Transverse colon (tissue), 4 donors: ENCODE data around the gene NMRK2. TPM values are rescaled to one million over a fixed set of nuclear protein-coding genes. Genes with fewer than 3 reads are reported as not detected.
"Not testable (repeated sequence)": the region's sequence is repeated elsewhere in the genome, so short reads cannot be mapped to it uniquely, and the experiment has no call there.

Experiments
- DNase-seq: peaks from one replicate; pipeline ENCODE4 v3.0.0-alpha.2; 2019
- H3K27ac ChIP-seq, 4 donors: fragments of 200-600 bp; sonication (generic); 2 replicates each; pipeline ENCODE4 v1.5.1; 2016 to 2018; ENCODE audit warnings: inconsistent platforms in 4 of 4
- H3K27me3 ChIP-seq: fragments of 200-600 bp; sonication (generic); 2 replicates; pipeline ENCODE4 v1.5.1; 2017; ENCODE audit warnings: inconsistent platforms
- H3K36me3 ChIP-seq, 4 donors: fragments of 200-600 bp; sonication (generic); 2 replicates each; pipeline ENCODE4 v1.5.1; 2017 to 2019; ENCODE audit warnings: inconsistent platforms in 4 of 4
- H3K4me1 ChIP-seq, 4 donors: fragments of 200-600 bp; sonication (generic); 2 replicates each; pipeline ENCODE4 v1.5.1; 2017 to 2020; ENCODE audit warnings: inconsistent platforms in 4 of 4
- H3K4me3 ChIP-seq, 4 donors: fragments of 200-600 bp; sonication (generic); 1 replicate in 1 of 4; 2 replicates in 3 of 4; pipeline versions ENCODE4 v1.5.1 to v1.6.1; 2017 to 2019; ENCODE audit warnings: inconsistent platforms in 4 of 4
- H3K9me3 ChIP-seq, 2 donors: fragments of 200-600 bp; sonication (generic); 2 replicates each; pipeline ENCODE4 v1.5.1; 2017 to 2019; ENCODE audit warnings: inconsistent platforms in 2 of 2
- CTCF ChIP-seq, 5 experiments: fragments of 200-600 bp in 3 of 5; fragments of 450-650 bp in 2 of 5; sonication (generic) in 3 of 5; IDR thresholded peaks; 1 replicate in 2 of 5; 2 replicates in 3 of 5; pipeline ENCODE4 v1.5.1; 2016 to 2017; ENCODE audit warnings: antibody characterized with exemption in 5 of 5, inconsistent platforms in 3 of 5, mild to moderate bottlenecking in 2 of 5, moderate library complexity in 1 of 5
- EP300 ChIP-seq: sonication (generic); formaldehyde crosslinking; IDR thresholded peaks from one replicate; pipeline ENCODE4 v1.6.1; 2017; ENCODE audit warnings: antibody characterized with exemption, low read depth
- POLR2A ChIP-seq: fragments of 450-650 bp; IDR thresholded peaks from one replicate; pipeline ENCODE4 v1.6.1; 2016; ENCODE audit warnings: antibody characterized with exemption, mild to moderate bottlenecking, moderate library complexity
- POLR2AphosphoS5 ChIP-seq, 3 donors: sonication (generic); formaldehyde crosslinking; IDR thresholded peaks; one replicate each; pipeline ENCODE4 v1.6.1; 2016; ENCODE audit warnings: antibody characterized with exemption in 3 of 3
- WGBS, 2 donors: methylation state at CpG; one replicate each; pipeline ENCODE4 v1.1.5; 2018; ENCODE audit warnings: low coverage in 1 of 2; 5-methylcytosine and 5-hydroxymethylcytosine counted together
- in situ Hi-C, 4 donors: fragments of 200-750 bp; cut with MboI; loops; one replicate each; pipeline versions ENCODE4 v1.15.0 to v1.15.1; 2017; ENCODE audit warnings: low sequenced_read_pairs in 3 of 4, low pct_ligation_motif_present in 1 of 4, low pct_unique_long_range_greater_than_20kb in 1 of 4
- intact Hi-C: fragments of 100-400 bp; cut with DNase I; formaldehyde crosslinking; loops from one replicate; pipeline ENCODE4 v1.15.1; 2023; ENCODE audit warnings: low total_unique reads
- total RNA-seq, 4 donors: library from RNA; depleted of rRNA; stranded (reverse); fragments of >200 nt; gene quantifications; one replicate each; pipeline ENCODE4 v1.1.0, GENCODE V29; 2016

Gene NMRK2
- total RNA-seq, 4 donors from 2014 or later, result 0.41 TPM; not detected in 3

- Histone ChIP-seq H3K9me3 (no peaks in the 10 kb centered on the region), H3K4me1 (peaks cover 4 to 22% (median 16%) of the 10 kb centered on the region in 4 donors), H3K27ac (peak overlapping the region in 3 of 4 donors; percentile 34 to 77 (median 56)), H3K27me3 (no peaks in the 10 kb centered on the region), H3K4me3 (no peak overlapping the region), H3K36me3 (peaks cover 0 to 12% (median 7%) of the 10 kb centered on the region in 4 donors)
- in situ Hi-C loops (no loop called here), intact Hi-C loops (no loop called here)
- TF ChIP-seq CTCF (IDR thresholded peaks at IDR 0.05), result no peak
- no peak for TF ChIP-seq EP300
- 80 to 81% methylated on average over 1 to 3 of the region's 12 CpGs for WGBS, 2 donors
- no peak for DNase-seq
Observed at GRCh38 chr19:3954107-3954506, 21.2 kb downstream of the NMRK2 start.

GRCh38 chr19:3955276-3955675, 22.4 kb downstream of the NMRK2 start:
- 86 to 88% methylated on average over 11 to 13 of the region's 13 CpGs for WGBS, 2 donors
- intact Hi-C loops, result not testable (repeated sequence)

GRCh38 chr19:3955688-3956087, 22.8 kb downstream of the NMRK2 start:
- no peak overlapping the region for H3K27ac ChIP-seq
- no peaks in the 10 kb centered on the region for H3K27me3 ChIP-seq
- no peaks in the 10 kb centered on the region for H3K9me3 ChIP-seq
- H3K4me1 ChIP-seq, result peaks cover 3 to 19% (median 13%) of the 10 kb centered on the region in 4 donors
- in situ Hi-C loops, result no loop called here
- H3K4me3 ChIP-seq, result no peak overlapping the region
- intact Hi-C loops, result no loop called here
- TF ChIP-seq EP300 (no peak), CTCF (IDR thresholded peaks at IDR 0.05) (no peak), POLR2A (no peak), POLR2AphosphoS5 (IDR thresholded peaks at IDR 0.05) (no peak)
- 74% methylated on average over 4 of the region's 10 CpGs; no CpG with 5 or more reads in 1 of the 2 donors for WGBS, 2 donors
- peaks cover 0 to 27% (median 14%) of the 10 kb centered on the region in 4 donors for H3K36me3 ChIP-seq
- no peak for DNase-seq

More at GRCh38 chr19:3955276-3955675, 22.4 kb downstream of the NMRK2 start:
- Histone ChIP-seq H3K4me1 (peaks cover 4 to 22% (median 16%) of the 10 kb centered on the region in 4 donors), H3K36me3 (peaks cover 0 to 24% (median 13%) of the 10 kb centered on the region in 4 donors), H3K27ac (peak overlapping the region in 1 of 4 donors; percentile 77)
- H3K4me3 ChIP-seq, H3K27me3 ChIP-seq, DNase-seq, in situ Hi-C loops, H3K9me3 ChIP-seq: not testable (repeated sequence)
- peak in 1 of 3 donors; percentile 20 for TF ChIP-seq POLR2AphosphoS5 (IDR thresholded peaks at IDR 0.05)

- DNase-seq, result no peak
- in situ Hi-C loops, result no loop called here
- no peak overlapping the region for H3K27ac ChIP-seq
- no peak overlapping the region for H3K4me3 ChIP-seq
- H3K27me3 ChIP-seq, result no peaks in the 10 kb centered on the region
- WGBS, 2 donors, result 97% methylated on average over 84 of the region's 86 CpGs; no CpG with 5 or more reads in 1 of the 2 donors
- TF ChIP-seq CTCF (IDR thresholded peaks at IDR 0.05), result no peak
- TF ChIP-seq POLR2AphosphoS5 (IDR thresholded peaks at IDR 0.05), result no peak
- TF ChIP-seq EP300, result no peak
- no peak for TF ChIP-seq POLR2A
- intact Hi-C loops, result no loop called here
- H3K36me3 ChIP-seq, result peaks cover 0 to 58% (median 32%) of the 10 kb centered on the region in 4 donors
- no peaks in the 10 kb centered on the region for H3K9me3 ChIP-seq
- H3K4me1 ChIP-seq, result no peaks in the 10 kb centered on the region
Observed at GRCh38 chr19:3958836-3959765, 26.2 kb downstream of the NMRK2 start.
